ENCODE measurements around the gene C7orf25. TPM values are rescaled to one million over a fixed set of nuclear protein-coding genes. Genes with fewer than 3 reads are reported as not detected.

C7orf25 gene
- total RNA-seq, 1 experiment from 2014 or later: 10.0 TPM

GRCh38 chr7:42956062-42956461, 44.2 kb upstream of the C7orf25 start:
- Histone ChIP-seq H3K9me3 (ENCODE audit: control insufficient read depth, insufficient read depth, low read depth, low read length) (peaks cover 3% of the 10 kb centered on the region; the same call in 1 of the 2 replicates), H3K27ac (ENCODE audit: low read length) (no peak overlapping the region), H3K4me3 (ENCODE audit: low read depth in 2 of 2, low read length in 2 of 2) (no peak overlapping the region), H3K4me1 (ENCODE audit: control insufficient read depth, insufficient read depth, low read length) (no peaks in the 10 kb centered on the region), H3K36me3 (ENCODE audit: control insufficient read depth, insufficient read depth, low read length) (no peaks in the 10 kb centered on the region), H3K27me3 (ENCODE audit: control insufficient read depth, insufficient read depth, low read length) (no peaks in the 10 kb centered on the region)
- in situ Hi-C loops (cut with HindIII; ENCODE audit: low pct_unique_long_range_greater_than_20kb, low sequenced_read_pairs) (no loop called here), intact Hi-C loops (cut with micrococcal nuclease; ENCODE audit: unreplicated experiment) (no loop called here)
- ChIA-PET CTCF (no interaction called here), POLR2A (no interaction called here)
- BruUV-seq (replicated peaks): no TSS peak
- no peak for ATAC-seq
- DNase-seq (ENCODE audit: low read depth, low spot score): no peak
- TF ChIP-seq TCF7L2 (IDR thresholded peaks at IDR 0.05; ENCODE audit: low read depth, low read length): no peak

GRCh38 chr7:42953994-42954393, 42.1 kb upstream of the C7orf25 start:
- H3K27me3 ChIP-seq (ENCODE audit: control insufficient read depth, insufficient read depth, low read length): no peaks in the 10 kb centered on the region
- no peak overlapping the region for H3K4me3 ChIP-seq (ENCODE audit: low read depth in 2 of 2, low read length in 2 of 2)
- in situ Hi-C loops (cut with HindIII; ENCODE audit: low pct_unique_long_range_greater_than_20kb, low sequenced_read_pairs): no loop called here
- no peak overlapping the region for H3K27ac ChIP-seq (ENCODE audit: low read length)
- TF ChIP-seq CTCF (IDR thresholded peaks at IDR 0.05) (no peak), REST (IDR thresholded peaks at IDR 0.05; ENCODE audit: insufficient read depth in 1 of 2, low read depth in 2 of 2, low read length in 1 of 2) (no peak), SIN3A (IDR thresholded peaks at IDR 0.05; ENCODE audit: borderline replicate concordance, insufficient read depth, low read depth, low read length) (no peak), POLR2AphosphoS5 (IDR thresholded peaks at IDR 0.05; ENCODE audit: low read depth, low read length) (no peak), TCF7L2 (IDR thresholded peaks at IDR 0.05; ENCODE audit: low read depth, low read length) (no peak)
- no TSS peak for BruUV-seq (replicated peaks)
- H3K9me3 ChIP-seq (ENCODE audit: control insufficient read depth, insufficient read depth, low read depth, low read length): peaks cover 3% of the 10 kb centered on the region; the same call in 1 of the 2 replicates
- no peaks in the 10 kb centered on the region for H3K36me3 ChIP-seq (ENCODE audit: control insufficient read depth, insufficient read depth, low read length)
- intact Hi-C loops (cut with micrococcal nuclease; ENCODE audit: unreplicated experiment): no loop called here
- POLR2A ChIA-PET: no interaction called here
- no peak for ATAC-seq
- CTCF ChIA-PET: no interaction called here
- no peak for DNase-seq (ENCODE audit: low read depth, low spot score)
- H3K4me1 ChIP-seq (ENCODE audit: control insufficient read depth, insufficient read depth, low read length): no peaks in the 10 kb centered on the region

- CTCF ChIA-PET: no interaction called here
- POLR2A ChIA-PET: no interaction called here
- no peaks in the 10 kb centered on the region for H3K27me3 ChIP-seq (ENCODE audit: control insufficient read depth, insufficient read depth, low read length)
- DNase-seq (ENCODE audit: low read depth, low spot score): no peak
- no peak overlapping the region for H3K4me3 ChIP-seq (ENCODE audit: low read depth in 2 of 2, low read length in 2 of 2)
- TF ChIP-seq CTCF (IDR thresholded peaks at IDR 0.05) (no peak), REST (IDR thresholded peaks at IDR 0.05; ENCODE audit: insufficient read depth in 1 of 2, low read depth in 2 of 2, low read length in 1 of 2) (no peak), POLR2AphosphoS5 (IDR thresholded peaks at IDR 0.05; ENCODE audit: low read depth, low read length) (no peak), SIN3A (IDR thresholded peaks at IDR 0.05; ENCODE audit: borderline replicate concordance, insufficient read depth, low read depth, low read length) (no peak), TCF7L2 (IDR thresholded peaks at IDR 0.05; ENCODE audit: low read depth, low read length) (no peak)
- intact Hi-C loops (cut with micrococcal nuclease; ENCODE audit: unreplicated experiment): no loop called here
- no TSS peak for BruUV-seq (replicated peaks)
- in situ Hi-C loops (cut with HindIII; ENCODE audit: low pct_unique_long_range_greater_than_20kb, low sequenced_read_pairs): no loop called here
- no peak overlapping the region for H3K27ac ChIP-seq (ENCODE audit: low read length)
- H3K9me3 ChIP-seq (ENCODE audit: control insufficient read depth, insufficient read depth, low read depth, low read length): peaks cover 3% of the 10 kb centered on the region; the same call in 1 of the 2 replicates
- ATAC-seq: no peak
- no peaks in the 10 kb centered on the region for H3K4me1 ChIP-seq (ENCODE audit: control insufficient read depth, insufficient read depth, low read length)
- no peaks in the 10 kb centered on the region for H3K36me3 ChIP-seq (ENCODE audit: control insufficient read depth, insufficient read depth, low read length)
These were observed 40.5 kb upstream of the C7orf25 start for GRCh38 chr7:42952328-42952727.
